Fibroblast of lung (primary cell): ENCODE data around the gene DMWD. TPM values are rescaled to one million over a fixed set of nuclear protein-coding genes. Genes with fewer than 3 reads are reported as not detected.

Source experiments
- DNase-seq, 2 donors: peaks; one replicate each; pipeline versions ENCODE4 v3.0.0 to v3.0.0-alpha.2; 2010; ENCODE audit warnings: low read depth in 2 of 2
- H2AFZ ChIP-seq: 2 replicates; pipeline ENCODE4 v1.5.1; 2012; ENCODE audit warnings: low read length, control low read depth, inconsistent platforms
- H3K27ac ChIP-seq: 2 replicates; pipeline ENCODE4 v1.5.1; 2011; ENCODE audit warnings: low read length, control low read depth; ENCODE audit not compliant: insufficient read depth
- H3K27me3 ChIP-seq: 2 replicates; pipeline ENCODE4 v1.5.1; 2011; ENCODE audit warnings: mild to moderate bottlenecking, low read length; ENCODE audit not compliant: control insufficient read depth, insufficient read depth
- H3K36me3 ChIP-seq: 2 replicates; pipeline ENCODE4 v1.5.1; 2011; ENCODE audit warnings: low read length; ENCODE audit not compliant: control insufficient read depth, insufficient read depth
- H3K4me1 ChIP-seq: 2 replicates; pipeline ENCODE4 v1.5.1; 2011; ENCODE audit warnings: low read length; ENCODE audit not compliant: control insufficient read depth, insufficient read depth; ENCODE audit errors: extremely low read depth
- H3K4me2 ChIP-seq: 2 replicates; pipeline ENCODE4 v1.5.1; 2011; ENCODE audit warnings: low read length, control low read depth; ENCODE audit not compliant: insufficient read depth; ENCODE audit errors: extremely low read depth
- H3K4me3 ChIP-seq, 4 experiments: fragments of 200-600 bp in 1 of 4; sonication (generic) in 1 of 4; replicated peaks in 1 of 4; 2 replicates each; pipeline ENCODE4 v1.5.1; 2011 to 2016; ENCODE audit warnings: low read length in 4 of 4, low read depth in 3 of 4, mild to moderate bottlenecking in 3 of 4, control low read depth in 2 of 4, inconsistent platforms in 1 of 4, mixed read lengths in 1 of 4; ENCODE audit not compliant: insufficient read depth in 1 of 4; ENCODE audit errors: control extremely low read depth in 1 of 4
- H3K79me2 ChIP-seq: 2 replicates; pipeline ENCODE4 v1.5.1; 2012; ENCODE audit warnings: mild to moderate bottlenecking, low read length, inconsistent platforms; ENCODE audit not compliant: control insufficient read depth, insufficient read depth
- H3K9ac ChIP-seq: 2 replicates; pipeline ENCODE4 v1.5.1; 2011; ENCODE audit warnings: mild to moderate bottlenecking, low read length, control low read depth; ENCODE audit not compliant: insufficient read depth
- H3K9me3 ChIP-seq: 2 replicates; pipeline ENCODE4 v1.5.1; 2012; ENCODE audit warnings: low read depth, low read length; ENCODE audit not compliant: control insufficient read depth, insufficient read depth
- H4K20me1 ChIP-seq: 2 replicates; pipeline ENCODE4 v1.5.1; 2011; ENCODE audit warnings: low read length; ENCODE audit not compliant: control insufficient read depth, insufficient read depth; ENCODE audit errors: extremely low read depth
- CTCF ChIP-seq, 2 donors: IDR thresholded peaks in 1 of 2; conservative IDR thresholded peaks in 1 of 2; 1 replicate in 1 of 2; 2 replicates in 1 of 2; pipeline ENCODE4 v1.5.1; 2011 to 2012; ENCODE audit warnings: low read length in 2 of 2, control low read depth in 1 of 2, inconsistent platforms in 1 of 2, low read depth in 1 of 2, mild to moderate bottlenecking in 1 of 2
- EZH2 ChIP-seq: IDR thresholded peaks from 2 replicates; pipeline ENCODE4 v1.5.1; 2012; ENCODE audit warnings: low read length, control low read depth, mild to moderate bottlenecking; ENCODE audit errors: missing control alignments
- polyA plus RNA-seq, 2 donors: library from polyadenylated mRNA; depleted of rRNA in 1 of 2; stranded (reverse) in 1 of 2; unstranded in 1 of 2; fragments of >200 nt; gene quantifications; 2 replicates each; pipeline ENCODE4 v1.2.1, GENCODE V29; 2011 to 2012; ENCODE audit warnings: missing spikeins in 1 of 2
- total RNA-seq: library from RNA; depleted of rRNA; stranded (reverse); fragments of >200 nt; gene quantifications from 2 replicates; pipeline ENCODE4 v1.2.1, GENCODE V29; 2014

Gene DMWD
- total and polyA plus RNA-seq, 2 donors (not counting 1 experiment from before 2014, with no cell fraction given), result 18.1 to 33.5 TPM

- Histone ChIP-seq H3K27ac (no peak overlapping the region), H4K20me1 (no peaks in the 10 kb centered on the region), H3K27me3 (no peaks in the 10 kb centered on the region), H3K9ac (no peak overlapping the region), H3K9me3 (no peaks in the 10 kb centered on the region), H3K79me2 (peaks cover 22% of the 10 kb centered on the region), H3K4me1 (peaks cover 12% of the 10 kb centered on the region), H2AFZ (no peak overlapping the region), H3K4me3 (no peak overlapping the region), H3K36me3 (peaks cover 34% of the 10 kb centered on the region), H3K4me2 (no peak overlapping the region)
- no peak for DNase-seq
- no peak for TF ChIP-seq EZH2
- TF ChIP-seq CTCF (conservative IDR thresholded peaks at IDR 0.05 in 1 of 2, IDR thresholded peaks at IDR 0.05 in 1 of 2; ENCODE audit: low read depth in 1 of 2, low read length in 2 of 2), result no peak
Observed at GRCh38 chr19:45789035-45789786, 3.4 kb downstream of the DMWD start.

GRCh38 chr19:45786533-45786894 lies 6.1 kb downstream of the DMWD start:
- TF ChIP-seq EZH2, result no peak
- TF ChIP-seq CTCF (conservative IDR thresholded peaks at IDR 0.05 in 1 of 2, IDR thresholded peaks at IDR 0.05 in 1 of 2; ENCODE audit: low read depth in 1 of 2, low read length in 2 of 2), result no peak
- H3K36me3 ChIP-seq, result peaks cover 34% of the 10 kb centered on the region
- H3K4me3 ChIP-seq, result no peak overlapping the region
- no peak overlapping the region for H2AFZ ChIP-seq
- H3K79me2 ChIP-seq, result peaks cover 17% of the 10 kb centered on the region
- H3K27me3 ChIP-seq, result no peaks in the 10 kb centered on the region
- no peak overlapping the region for H3K4me2 ChIP-seq
- H3K9ac ChIP-seq, result no peak overlapping the region
- H4K20me1 ChIP-seq, result no peaks in the 10 kb centered on the region
- H3K4me1 ChIP-seq, result peaks cover 23% of the 10 kb centered on the region
- no peak for DNase-seq
- no peaks in the 10 kb centered on the region for H3K9me3 ChIP-seq
- no peak overlapping the region for H3K27ac ChIP-seq

GRCh38 chr19:45785781-45786532 lies 6.7 kb downstream of the DMWD start:
- no peak for TF ChIP-seq EZH2
- no peak for TF ChIP-seq CTCF (conservative IDR thresholded peaks at IDR 0.05 in 1 of 2, IDR thresholded peaks at IDR 0.05 in 1 of 2; ENCODE audit: low read depth in 1 of 2, low read length in 2 of 2)
- no peaks in the 10 kb centered on the region for H4K20me1 ChIP-seq
- H3K4me2 ChIP-seq, result no peak overlapping the region
- H3K9me3 ChIP-seq, result no peaks in the 10 kb centered on the region
- H3K79me2 ChIP-seq, result peaks cover 15% of the 10 kb centered on the region
- H3K4me3 ChIP-seq, result no peak overlapping the region
- H3K4me1 ChIP-seq, result peaks cover 23% of the 10 kb centered on the region
- no peak overlapping the region for H3K27ac ChIP-seq
- no peak for DNase-seq
- no peak overlapping the region for H2AFZ ChIP-seq
- peaks cover 34% of the 10 kb centered on the region for H3K36me3 ChIP-seq
- H3K27me3 ChIP-seq, result no peaks in the 10 kb centered on the region
- no peak overlapping the region for H3K9ac ChIP-seq
